Measurements from ENCODE around the gene ENTPD2. TPM values are rescaled to one million over a fixed set of nuclear protein-coding genes. Genes with fewer than 3 reads are reported as not detected.

ENTPD2 gene
- total and polyA plus RNA-seq, 2 donors: 0.09 to 0.27 TPM

GRCh38 chr9:137028263-137029057 lies 25.4 kb downstream of the ENTPD2 start:
- no peaks in the 10 kb centered on the region for H3K9me3 ChIP-seq (ENCODE audit: control insufficient read depth in 2 of 2, insufficient read depth in 1 of 2, low read length in 1 of 2)
- peak overlapping the region; percentile 44 to 54 for H3K4me3 ChIP-seq (ENCODE audit: low read length in 2 of 2)
- H3K27ac ChIP-seq (ENCODE audit: low read depth in 1 of 2, low read length in 1 of 2): peak overlapping the region; percentile 11 to 32
- DNase-seq (ENCODE audit: low read depth in 6 of 9, low spot score in 9 of 9): peak in 8 of 9 donors; percentile 17 to 73 (median 42)
- H3K4me1 ChIP-seq (ENCODE audit: control insufficient read depth in 2 of 2, insufficient read depth in 2 of 2, low read length in 2 of 2): peaks cover 13 to 50% of the 10 kb centered on the region in 2 donors
- WGBS: under 1% methylated on average over 98 of the region's 98 CpGs
- no peaks in the 10 kb centered on the region for H3K36me3 ChIP-seq (ENCODE audit: control insufficient read depth in 2 of 2, insufficient read depth in 2 of 2, low read length in 1 of 2)
- peaks cover 27 to 63% of the 10 kb centered on the region in 2 donors for H3K27me3 ChIP-seq (ENCODE audit: control insufficient read depth in 2 of 2, insufficient read depth in 1 of 2, low read length in 1 of 2)

GRCh38 chr9:137027369-137028262 lies 26.2 kb downstream of the ENTPD2 start, which contains the start of gene ABCA2:
Gene ABCA2, minus strand, starts transcription at chr9:137028237. Its CDS starts 97 bp downstream, at chr9:137028140.
- no peaks in the 10 kb centered on the region for H3K9me3 ChIP-seq (ENCODE audit: control insufficient read depth in 2 of 2, insufficient read depth in 1 of 2, low read length in 1 of 2)
- peaks cover 13 to 47% of the 10 kb centered on the region in 2 donors for H3K4me1 ChIP-seq (ENCODE audit: control insufficient read depth in 2 of 2, insufficient read depth in 2 of 2, low read length in 2 of 2)
- WGBS: 9% methylated on average over 90 of the region's 95 CpGs
- peak within 1 kb of the TSS; percentile 11 to 32 for H3K27ac ChIP-seq (ENCODE audit: low read depth in 1 of 2, low read length in 1 of 2)
- H3K36me3 ChIP-seq (ENCODE audit: control insufficient read depth in 2 of 2, insufficient read depth in 2 of 2, low read length in 1 of 2): no peaks in the 10 kb centered on the region
- peak within 1 kb of the TSS; percentile 44 to 54 for H3K4me3 ChIP-seq (ENCODE audit: low read length in 2 of 2)
- peaks cover 27 to 58% of the 10 kb centered on the region in 2 donors for H3K27me3 ChIP-seq (ENCODE audit: control insufficient read depth in 2 of 2, insufficient read depth in 1 of 2, low read length in 1 of 2)
- DNase-seq (ENCODE audit: low read depth in 6 of 9, low spot score in 9 of 9): no peak

- no peaks in the 10 kb centered on the region for H3K36me3 ChIP-seq (ENCODE audit: control insufficient read depth in 2 of 2, insufficient read depth in 2 of 2, low read length in 1 of 2)
- H3K27ac ChIP-seq (ENCODE audit: low read depth in 1 of 2, low read length in 1 of 2): no peak overlapping the region
- H3K9me3 ChIP-seq (ENCODE audit: control insufficient read depth in 2 of 2, insufficient read depth in 1 of 2, low read length in 1 of 2): no peaks in the 10 kb centered on the region
- no peak overlapping the region for H3K4me3 ChIP-seq (ENCODE audit: low read length in 2 of 2)
- WGBS: 95% methylated on average over 4 of the region's 4 CpGs
- no peak for DNase-seq (ENCODE audit: low read depth in 6 of 9, low spot score in 9 of 9)
- H3K27me3 ChIP-seq (ENCODE audit: control insufficient read depth in 2 of 2, insufficient read depth in 1 of 2, low read length in 1 of 2): peaks cover 24 to 51% of the 10 kb centered on the region in 2 donors
- H3K4me1 ChIP-seq (ENCODE audit: control insufficient read depth in 2 of 2, insufficient read depth in 2 of 2, low read length in 2 of 2): peaks cover 8 to 39% of the 10 kb centered on the region in 2 donors
Observed at GRCh38 chr9:137026828-137027227, 27.0 kb downstream of the ENTPD2 start.

- whole genome bisulfite sequencing: 94% methylated on average over 2 of the region's 2 CpGs
- Histone ChIP-seq H3K27me3 (ENCODE audit: control insufficient read depth in 2 of 2, insufficient read depth in 1 of 2, low read length in 1 of 2) (peaks cover 20 to 47% of the 10 kb centered on the region in 2 donors), H3K27ac (ENCODE audit: low read depth in 1 of 2, low read length in 1 of 2) (no peak overlapping the region), H3K9me3 (ENCODE audit: control insufficient read depth in 2 of 2, insufficient read depth in 1 of 2, low read length in 1 of 2) (no peaks in the 10 kb centered on the region), H3K4me3 (ENCODE audit: low read length in 2 of 2) (no peak overlapping the region), H3K36me3 (ENCODE audit: control insufficient read depth in 2 of 2, insufficient read depth in 2 of 2, low read length in 1 of 2) (no peaks in the 10 kb centered on the region), H3K4me1 (ENCODE audit: control insufficient read depth in 2 of 2, insufficient read depth in 2 of 2, low read length in 2 of 2) (peaks cover 8 to 37% of the 10 kb centered on the region in 2 donors)
- DNase-seq (ENCODE audit: low read depth in 6 of 9, low spot score in 9 of 9): no peak
Observed at GRCh38 chr9:137026384-137026783, 27.5 kb downstream of the ENTPD2 start.

- DNase-seq (ENCODE audit: low read depth in 6 of 9, low spot score in 9 of 9): no peak
- Histone ChIP-seq H3K4me3 (ENCODE audit: low read length in 2 of 2) (no peak overlapping the region), H3K27me3 (ENCODE audit: control insufficient read depth in 2 of 2, insufficient read depth in 1 of 2, low read length in 1 of 2) (peaks cover 12 to 39% of the 10 kb centered on the region in 2 donors), H3K4me1 (ENCODE audit: control insufficient read depth in 2 of 2, insufficient read depth in 2 of 2, low read length in 2 of 2) (peaks cover 8 to 34% of the 10 kb centered on the region in 2 donors), H3K27ac (ENCODE audit: low read depth in 1 of 2, low read length in 1 of 2) (no peak overlapping the region), H3K9me3 (ENCODE audit: control insufficient read depth in 2 of 2, insufficient read depth in 1 of 2, low read length in 1 of 2) (no peaks in the 10 kb centered on the region), H3K36me3 (ENCODE audit: control insufficient read depth in 2 of 2, insufficient read depth in 2 of 2, low read length in 1 of 2) (no peaks in the 10 kb centered on the region)
- WGBS: 93% methylated on average over 21 of the region's 21 CpGs
Observed at GRCh38 chr9:137025517-137025966, 28.3 kb downstream of the ENTPD2 start.

- DNase-seq (ENCODE audit: low read depth in 6 of 9, low spot score in 9 of 9): no peak
- no peak overlapping the region for H3K27ac ChIP-seq (ENCODE audit: low read depth in 1 of 2, low read length in 1 of 2)
- 95% methylated on average over 15 of the region's 15 CpGs for WGBS
Observed at GRCh38 chr9:137023583-137023991, 30.3 kb downstream of the ENTPD2 start.

GRCh38 chr9:137023157-137023556 lies 30.7 kb downstream of the ENTPD2 start:
- Histone ChIP-seq H3K9me3 (ENCODE audit: control insufficient read depth in 2 of 2, insufficient read depth in 1 of 2, low read length in 1 of 2) (no peaks in the 10 kb centered on the region), H3K4me3 (ENCODE audit: low read length in 2 of 2) (no peak overlapping the region), H3K36me3 (ENCODE audit: control insufficient read depth in 2 of 2, insufficient read depth in 2 of 2, low read length in 1 of 2) (no peaks in the 10 kb centered on the region), H3K27me3 (ENCODE audit: control insufficient read depth in 2 of 2, insufficient read depth in 1 of 2, low read length in 1 of 2) (peaks cover 5 to 17% of the 10 kb centered on the region in 2 donors), H3K4me1 (ENCODE audit: control insufficient read depth in 2 of 2, insufficient read depth in 2 of 2, low read length in 2 of 2) (peaks cover 0 to 11% of the 10 kb centered on the region in 2 donors), H3K27ac (ENCODE audit: low read depth in 1 of 2, low read length in 1 of 2) (no peak overlapping the region)
- 97% methylated on average over 7 of the region's 7 CpGs for WGBS
- DNase-seq (ENCODE audit: low read depth in 6 of 9, low spot score in 9 of 9): no peak

More at GRCh38 chr9:137023583-137023991, 30.3 kb downstream of the ENTPD2 start:
- Histone ChIP-seq H3K36me3 (ENCODE audit: control insufficient read depth in 2 of 2, insufficient read depth in 2 of 2, low read length in 1 of 2) (no peaks in the 10 kb centered on the region), H3K4me3 (ENCODE audit: low read length in 2 of 2) (no peak overlapping the region), H3K4me1 (ENCODE audit: control insufficient read depth in 2 of 2, insufficient read depth in 2 of 2, low read length in 2 of 2) (peaks cover 0 to 14% of the 10 kb centered on the region in 2 donors), H3K27me3 (ENCODE audit: control insufficient read depth in 2 of 2, insufficient read depth in 1 of 2, low read length in 1 of 2) (peaks cover 5 to 20% of the 10 kb centered on the region in 2 donors), H3K9me3 (ENCODE audit: control insufficient read depth in 2 of 2, insufficient read depth in 1 of 2, low read length in 1 of 2) (no peaks in the 10 kb centered on the region)

GRCh38 chr9:137022662-137023008 lies 31.2 kb downstream of the ENTPD2 start:
- peaks cover 3 to 16% of the 10 kb centered on the region in 2 donors for H3K27me3 ChIP-seq (ENCODE audit: control insufficient read depth in 2 of 2, insufficient read depth in 1 of 2, low read length in 1 of 2)
- DNase-seq (ENCODE audit: low read depth in 6 of 9, low spot score in 9 of 9): no peak
- no peak overlapping the region for H3K27ac ChIP-seq (ENCODE audit: low read depth in 1 of 2, low read length in 1 of 2)
- WGBS: 95% methylated on average over 23 of the region's 23 CpGs
- H3K36me3 ChIP-seq (ENCODE audit: control insufficient read depth in 2 of 2, insufficient read depth in 2 of 2, low read length in 1 of 2): no peaks in the 10 kb centered on the region
- H3K4me3 ChIP-seq (ENCODE audit: low read length in 2 of 2): no peak overlapping the region
- H3K4me1 ChIP-seq (ENCODE audit: control insufficient read depth in 2 of 2, insufficient read depth in 2 of 2, low read length in 2 of 2): peaks cover 0 to 11% of the 10 kb centered on the region in 2 donors
- peaks cover 0 to 4% of the 10 kb centered on the region in 2 donors for H3K9me3 ChIP-seq (ENCODE audit: control insufficient read depth in 2 of 2, insufficient read depth in 1 of 2, low read length in 1 of 2)

Measured in thymus (tissue), 11 donors.